ENCODE data around the gene ARL8B. TPM values are rescaled to one million over a fixed set of nuclear protein-coding genes. Genes with fewer than 3 reads are reported as not detected.

ARL8B gene
- total RNA-seq, 2 experiments from 2014 or later, result 33.9 to 38.9 TPM

DNA sequence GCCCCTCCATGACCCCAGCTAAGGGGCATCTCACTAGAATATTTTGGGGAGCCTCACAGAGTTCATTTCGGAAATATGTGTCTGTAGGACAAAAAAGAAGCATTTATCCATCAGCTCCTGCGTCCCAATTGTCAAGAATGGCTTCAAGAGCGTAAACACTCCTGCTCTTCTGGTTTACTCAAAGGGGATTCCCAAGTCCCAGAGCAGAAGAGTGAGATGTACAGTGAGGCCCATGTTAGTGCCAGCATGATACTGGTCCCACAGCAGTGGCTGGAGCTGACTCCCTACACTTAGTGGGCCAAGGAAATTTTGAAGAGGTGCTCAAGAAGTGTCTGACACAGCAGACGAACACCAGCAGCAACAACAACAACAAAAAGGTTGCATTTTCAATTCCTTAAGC lies 34.9 kb upstream of the ARL8B start:
- Mint-ChIP-seq H3K9me3 (no peaks in the 10 kb centered on the region), H3K36me3 (ENCODE audit: low read depth) (no peaks in the 10 kb centered on the region), H3K4me1 (ENCODE audit: low read depth) (no peaks in the 10 kb centered on the region), H3K27ac (no peak overlapping the region), H3K27me3 (peaks cover 1% of the 10 kb centered on the region), H3K4me3 (no peak overlapping the region)
- TF ChIP-seq, protein P1, sequence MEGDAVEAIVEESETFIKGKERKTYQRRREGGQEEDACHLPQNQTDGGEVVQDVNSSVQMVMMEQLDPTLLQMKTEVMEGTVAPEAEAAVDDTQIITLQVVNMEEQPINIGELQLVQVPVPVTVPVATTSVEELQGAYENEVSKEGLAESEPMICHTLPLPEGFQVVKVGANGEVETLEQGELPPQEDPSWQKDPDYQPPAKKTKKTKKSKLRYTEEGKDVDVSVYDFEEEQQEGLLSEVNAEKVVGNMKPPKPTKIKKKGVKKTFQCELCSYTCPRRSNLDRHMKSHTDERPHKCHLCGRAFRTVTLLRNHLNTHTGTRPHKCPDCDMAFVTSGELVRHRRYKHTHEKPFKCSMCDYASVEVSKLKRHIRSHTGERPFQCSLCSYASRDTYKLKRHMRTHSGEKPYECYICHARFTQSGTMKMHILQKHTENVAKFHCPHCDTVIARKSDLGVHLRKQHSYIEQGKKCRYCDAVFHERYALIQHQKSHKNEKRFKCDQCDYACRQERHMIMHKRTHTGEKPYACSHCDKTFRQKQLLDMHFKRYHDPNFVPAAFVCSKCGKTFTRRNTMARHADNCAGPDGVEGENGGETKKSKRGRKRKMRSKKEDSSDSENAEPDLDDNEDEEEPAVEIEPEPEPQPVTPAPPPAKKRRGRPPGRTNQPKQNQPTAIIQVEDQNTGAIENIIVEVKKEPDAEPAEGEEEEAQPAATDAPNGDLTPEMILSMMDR (IDR thresholded peaks at IDR 0.05), result no peak
- POLR2A ChIA-PET, result no interaction called here
- intact Hi-C loops (cut with micrococcal nuclease), result no loop called here
- DNase-seq (no peak), ATAC-seq (no peak)
- CTCF ChIA-PET, result interaction anchor here (1.0 to 2.3 kb wide), 3 partner anchors 49 to 376 kb away, joined by 3 to 6 read pairs (median 4); no protein-coding TSS in a partner anchor

DNA sequence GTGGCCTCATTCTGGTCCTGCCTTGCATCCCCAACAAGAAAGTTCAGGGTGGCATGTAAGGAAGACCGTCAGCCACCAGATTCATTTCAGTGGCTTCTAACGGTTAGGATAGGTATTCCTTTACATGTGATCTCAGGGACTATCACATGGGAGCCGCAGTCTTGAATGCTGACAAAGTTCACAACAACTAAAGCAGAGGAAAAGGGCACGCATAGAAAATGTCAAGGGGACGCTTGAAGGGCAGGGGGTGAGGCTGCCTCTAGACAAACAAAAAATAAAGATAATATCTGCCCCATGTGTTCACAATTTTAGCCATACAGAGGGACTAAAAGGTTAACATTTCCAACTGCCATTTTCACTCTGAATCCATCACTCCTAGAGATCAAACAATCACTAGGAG lies 31.9 kb upstream of the ARL8B start:
- intact Hi-C loops (cut with micrococcal nuclease), result no loop called here
- Mint-ChIP-seq H3K9me3 (no peaks in the 10 kb centered on the region), H3K4me3 (no peak overlapping the region), H3K27ac (no peak overlapping the region), H3K27me3 (no peaks in the 10 kb centered on the region), H3K4me1 (ENCODE audit: low read depth) (no peaks in the 10 kb centered on the region), H3K36me3 (ENCODE audit: low read depth) (no peaks in the 10 kb centered on the region)
- DNase-seq (no peak), ATAC-seq (no peak)
- CTCF ChIA-PET, result no interaction called here
- TF ChIP-seq, protein P1 (IDR thresholded peaks at IDR 0.05), result no peak
- POLR2A ChIA-PET, result no interaction called here

DNA sequence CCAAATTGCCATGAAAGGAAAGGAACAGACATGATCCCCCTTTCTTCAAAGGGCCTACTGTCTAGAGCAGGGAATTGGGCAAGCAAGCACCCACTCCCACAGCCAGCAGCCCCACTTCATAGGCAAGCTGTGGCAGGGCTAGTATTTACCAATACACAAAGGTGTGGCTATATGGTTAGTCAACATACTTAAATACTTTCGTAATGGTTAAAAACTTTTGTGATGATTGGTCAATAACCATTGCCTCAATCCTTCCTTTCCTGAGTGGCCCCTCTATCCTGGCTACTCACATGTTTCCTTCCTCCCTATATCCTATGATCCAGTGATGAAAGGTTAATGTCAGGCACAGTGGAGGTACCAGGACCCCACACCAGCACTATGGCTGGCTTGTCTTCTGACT lies 30.1 kb upstream of the ARL8B start:
- TF ChIP-seq, protein P1 (IDR thresholded peaks at IDR 0.05), result no peak
- POLR2A ChIA-PET, result no interaction called here
- Mint-ChIP-seq H3K4me1 (ENCODE audit: low read depth) (peaks cover 3% of the 10 kb centered on the region), H3K36me3 (ENCODE audit: low read depth) (no peaks in the 10 kb centered on the region), H3K27ac (no peak overlapping the region), H3K27me3 (peaks cover 10% of the 10 kb centered on the region), H3K9me3 (no peaks in the 10 kb centered on the region), H3K4me3 (no peak overlapping the region)
- intact Hi-C loops (cut with micrococcal nuclease), result no loop called here
- CTCF ChIA-PET, result interaction anchor here (1.5 kb wide), 1 partner anchor 13 kb away, joined by 5 read pairs; no protein-coding TSS in a partner anchor
- DNase-seq (no peak), ATAC-seq (no peak)

DNA sequence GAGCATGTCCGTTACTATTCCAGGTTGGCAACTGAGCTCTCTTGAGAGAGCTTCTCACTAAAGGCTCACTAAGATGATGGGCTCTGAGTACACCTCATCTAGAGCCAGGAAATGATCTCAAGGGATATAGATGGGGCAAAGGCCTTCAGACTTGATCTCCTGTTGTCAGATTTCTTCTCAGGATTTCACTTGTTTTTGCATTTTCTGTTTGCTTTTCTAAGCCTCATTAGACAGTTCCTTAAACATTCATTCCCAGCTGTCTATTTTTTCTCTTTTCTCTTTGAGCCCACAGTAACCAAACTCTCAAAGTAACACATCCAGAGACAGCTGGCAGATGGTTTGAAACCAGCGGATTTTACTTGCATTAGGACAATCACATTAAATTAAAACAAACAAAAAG lies 28.4 kb upstream of the ARL8B start:
- no peaks in the 10 kb centered on the region for H3K9me3 Mint-ChIP-seq

DNA sequence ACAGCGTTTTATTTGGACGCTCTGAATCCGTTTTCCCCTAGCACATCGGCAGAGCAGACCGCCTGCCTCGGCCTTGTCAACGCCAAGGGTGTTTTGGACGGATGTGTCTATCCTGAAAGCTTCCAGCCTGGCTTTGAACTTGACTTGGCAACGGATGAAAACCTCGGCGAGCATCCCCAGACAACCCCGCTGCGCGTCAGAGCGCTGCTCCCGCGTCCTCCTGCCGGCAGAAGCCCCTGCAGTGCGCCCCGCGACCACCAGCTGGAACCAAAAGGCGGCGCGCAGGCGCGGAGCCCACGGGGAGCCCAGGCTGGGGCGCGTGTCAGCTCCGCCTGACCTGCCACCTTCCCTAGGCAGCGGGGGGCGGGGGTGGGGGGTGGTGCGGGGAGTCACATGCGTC lies 26.2 kb upstream of the ARL8B start:
- Mint-ChIP-seq H3K27ac (no peak overlapping the region), H3K9me3 (no peaks in the 10 kb centered on the region), H3K4me3 (peak overlapping the region; percentile 46), H3K4me1 (ENCODE audit: low read depth) (peaks cover 3% of the 10 kb centered on the region), H3K36me3 (ENCODE audit: low read depth) (no peaks in the 10 kb centered on the region), H3K27me3 (peaks cover 15% of the 10 kb centered on the region)
- ChIA-PET POLR2A (no interaction called here), CTCF (interaction anchor here (1.0 to 1.5 kb wide), 3 partner anchors 20 to 384 kb away, joined by 4 read pairs; no protein-coding TSS in a partner anchor)
- intact Hi-C loops (cut with micrococcal nuclease), result no loop called here
- DNase-seq (peak; percentile 37), ATAC-seq (peak; percentile 71)
- TF ChIP-seq, protein P1 (IDR thresholded peaks at IDR 0.05), result no peak

More for the DNA sequence above, 28.4 kb upstream of the ARL8B start:
- no peaks in the 10 kb centered on the region for H3K36me3 Mint-ChIP-seq (ENCODE audit: low read depth)
- CTCF ChIA-PET, result interaction anchor here (0.6 to 1.4 kb wide), 4 partner anchors 9 to 43 kb away, joined by 3 to 4 read pairs (median 3); no protein-coding TSS in a partner anchor
- ATAC-seq (no peak), DNase-seq (no peak)
- H3K27ac Mint-ChIP-seq, result no peak overlapping the region
- H3K4me3 Mint-ChIP-seq, result no peak overlapping the region
- POLR2A ChIA-PET, result no interaction called here
- peaks cover 14% of the 10 kb centered on the region for H3K27me3 Mint-ChIP-seq
- H3K4me1 Mint-ChIP-seq (ENCODE audit: low read depth), result peaks cover 3% of the 10 kb centered on the region
- intact Hi-C loops (cut with micrococcal nuclease), result no loop called here
- TF ChIP-seq, protein P1 (IDR thresholded peaks at IDR 0.05), result no peak
